ENCODE data around the gene SPAG16. TPM values are rescaled to one million over a fixed set of nuclear protein-coding genes. Genes with fewer than 3 reads are reported as not detected.
"Not testable (repeated sequence)": the region's sequence is repeated elsewhere in the genome, so short reads cannot be mapped to it uniquely, and the experiment has no call there.

SPAG16 gene
- total and polyA plus RNA-seq, 2 donors (not counting 1 experiment from before 2014, with no cell fraction given): 3.4 to 8.6 TPM

DNA sequence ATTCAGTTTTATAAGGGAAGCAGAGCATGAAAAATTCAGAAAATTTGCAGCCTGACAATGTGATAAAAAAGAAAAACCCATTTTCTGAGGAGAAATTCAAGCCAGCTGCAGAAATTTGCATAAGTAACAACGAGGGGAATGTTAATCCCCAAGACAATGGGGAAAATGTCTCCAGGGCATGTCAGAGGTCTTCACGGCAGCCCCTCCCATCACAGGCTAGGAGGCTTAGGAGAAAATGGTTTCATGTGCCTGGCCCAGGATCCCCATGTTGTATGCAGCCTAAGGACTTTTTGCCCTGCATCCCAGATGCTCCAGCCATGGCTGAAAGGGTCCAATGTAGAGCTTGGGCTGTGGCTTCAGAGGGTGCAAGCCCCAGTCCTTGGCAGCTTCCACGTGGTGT is 714.7 kb downstream of the SPAG16 start:
- H3K36me3 ChIP-seq (replicated peaks in 1 of 2; ENCODE audit: control extremely low read depth in 1 of 2, control insufficient read depth in 1 of 2, extremely low read depth in 1 of 2, insufficient read depth in 2 of 2, low read length in 1 of 2); H3K27ac Mint-ChIP-seq; H3K4me2 ChIP-seq (replicated peaks; ENCODE audit: low read depth, low read length, poor library complexity, severe bottlenecking); H3K27me3 Mint-ChIP-seq; H3K4me3 ChIP-seq (ENCODE audit: control extremely low read depth in 1 of 5, extremely low read depth in 1 of 5, insufficient read depth in 1 of 5, low read depth in 2 of 5, low read length in 4 of 5); H3K79me2 ChIP-seq (ENCODE audit: control insufficient read depth, insufficient read depth, low read length); H3K4me1 Mint-ChIP-seq; H3K9me3 Mint-ChIP-seq (ENCODE audit: insufficient read depth); H3K9me3 ChIP-seq (ENCODE audit: control extremely low read depth in 1 of 3, control insufficient read depth in 2 of 3, insufficient read depth in 1 of 3, low read length in 2 of 3); H3K27ac ChIP-seq (ENCODE audit: low read length in 2 of 2); H4K20me1 ChIP-seq (ENCODE audit: control insufficient read depth, insufficient read depth, low read length, poor library complexity, severe bottlenecking); ATAC-seq (ENCODE audit: low read depth); DNase-seq; H3K4me1 ChIP-seq (ENCODE audit: control insufficient read depth in 2 of 2, insufficient read depth in 2 of 2, low read length in 2 of 2); H3K4me3 Mint-ChIP-seq; POLR2A ChIA-PET; intact Hi-C loops (cut with micrococcal nuclease); H3K27me3 ChIP-seq (replicated peaks in 1 of 4; ENCODE audit: control extremely low read depth in 1 of 4, control insufficient read depth in 3 of 4, insufficient read depth in 4 of 4, low read length in 3 of 4); H3K9ac ChIP-seq (ENCODE audit: low read length); H2AFZ ChIP-seq (ENCODE audit: insufficient read depth, low read depth, low read length, poor library complexity, severe bottlenecking): not testable (repeated sequence)
- CTCF ChIA-PET: interaction anchor here (0.6 kb wide), 1 partner anchor 9 kb away, joined by 3 read pairs; no protein-coding TSS in a partner anchor
- WGBS (ENCODE audit: insufficient coverage): 56% methylated on average over 3 of the region's 3 CpGs

- no peak for TF ChIP-seq EZH2 (IDR thresholded peaks at IDR 0.05; ENCODE audit: borderline replicate concordance, insufficient read depth, low read depth, low read length, poor library complexity, severe bottlenecking)
- TF ChIP-seq CTCF (IDR thresholded peaks at IDR 0.05): no peak
- Histone ChIP-seq H3K9ac (ENCODE audit: low read length) (no peak overlapping the region), H3K27ac (ENCODE audit: low read length in 2 of 2) (no peak overlapping the region), H3K4me3 (ENCODE audit: control extremely low read depth in 1 of 5, extremely low read depth in 1 of 5, insufficient read depth in 1 of 5, low read depth in 2 of 5, low read length in 4 of 5) (no peak overlapping the region), H2AFZ (ENCODE audit: insufficient read depth, low read depth, low read length, poor library complexity, severe bottlenecking) (no peak overlapping the region), H3K79me2 (ENCODE audit: control insufficient read depth, insufficient read depth, low read length) (no peaks in the 10 kb centered on the region), H3K4me1 (ENCODE audit: control insufficient read depth in 2 of 2, insufficient read depth in 2 of 2, low read length in 2 of 2) (no peaks in the 10 kb centered on the region), H3K9me3 (ENCODE audit: control extremely low read depth in 1 of 3, control insufficient read depth in 2 of 3, insufficient read depth in 1 of 3, low read length in 2 of 3) (peaks cover 0 to under 1% (median 0%) of the 10 kb centered on the region in 3 donors), H4K20me1 (ENCODE audit: control insufficient read depth, insufficient read depth, low read length, poor library complexity, severe bottlenecking) (no peaks in the 10 kb centered on the region), H3K4me2 (replicated peaks; ENCODE audit: low read depth, low read length, poor library complexity, severe bottlenecking) (no peak overlapping the region), H3K36me3 (replicated peaks in 1 of 2; ENCODE audit: control extremely low read depth in 1 of 2, control insufficient read depth in 1 of 2, extremely low read depth in 1 of 2, insufficient read depth in 2 of 2, low read length in 1 of 2) (no peaks in the 10 kb centered on the region), H3K27me3 (replicated peaks in 1 of 4; ENCODE audit: control extremely low read depth in 1 of 4, control insufficient read depth in 3 of 4, insufficient read depth in 4 of 4, low read length in 3 of 4) (no peaks in the 10 kb centered on the region)
- Mint-ChIP-seq H3K4me1 (no peaks in the 10 kb centered on the region), H3K4me3 (no peak overlapping the region), H3K9me3 (ENCODE audit: insufficient read depth) (no peaks in the 10 kb centered on the region), H3K27me3 (no peaks in the 10 kb centered on the region), H3K27ac (no peak overlapping the region)
- CTCF ChIA-PET: no interaction called here
- POLR2A ChIA-PET: no interaction called here
- ATAC-seq (ENCODE audit: low read depth) (no peak), DNase-seq (no peak)
- WGBS (ENCODE audit: insufficient coverage): 96% methylated on average over 5 of the region's 6 CpGs
- intact Hi-C loops (cut with micrococcal nuclease): no loop called here
Measured at GRCh38 chr2:214004463-214004862, 720.2 kb downstream of the SPAG16 start.

Data from B cell (primary cell).